Activated CD4-positive, CD25-positive, alpha-beta regulatory T cell treated with anti-CD3 and anti-CD28 coated beads, Interleukin-2, amount 50 U/mL, for 16 hours (primary cell): Measurements from ENCODE around the gene PCDHB9.

Source experiments
- DNase-seq: peaks from one replicate; pipeline ENCODE4 v3.0.0-alpha.2; 2020; ENCODE audit warnings: low read depth, low spot score

Gene PCDHB9

DNA sequence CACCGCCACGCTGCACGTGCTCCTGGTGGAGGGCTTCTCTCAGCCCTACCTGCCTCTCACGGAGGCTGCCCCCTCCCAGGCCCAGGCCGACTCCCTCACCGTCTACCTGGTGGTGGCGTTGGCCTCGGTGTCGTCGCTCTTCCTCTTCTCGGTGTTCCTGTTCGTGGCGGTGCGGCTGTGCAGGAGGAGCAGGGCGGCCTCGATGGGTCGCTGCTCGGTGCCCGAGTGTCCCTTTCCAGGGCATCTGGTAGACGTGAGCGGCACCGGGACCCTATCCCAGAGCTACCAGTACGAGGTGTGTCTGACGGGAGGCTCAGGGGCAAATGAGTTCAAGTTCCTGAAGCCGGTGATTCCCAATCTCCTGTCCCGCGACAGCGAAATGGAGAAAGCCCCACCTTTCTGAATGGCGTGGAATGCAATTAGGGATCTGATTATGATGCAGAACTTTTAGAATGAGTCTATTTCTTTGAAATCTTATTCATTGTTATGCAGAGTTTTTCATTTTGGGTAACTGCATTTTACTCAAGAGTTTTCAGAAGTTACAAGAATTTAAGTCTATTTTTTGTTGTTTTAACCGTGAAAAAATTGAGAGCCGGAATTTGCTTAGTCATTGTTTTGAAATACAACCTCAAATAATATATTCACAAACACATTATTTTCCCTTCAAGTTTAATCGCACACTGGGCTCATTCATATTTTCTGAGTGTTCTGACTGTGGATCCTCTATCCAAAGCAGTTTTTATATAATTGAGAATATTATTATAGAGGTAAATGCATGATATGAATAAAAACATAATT is 49.8 kb downstream of the PCDHB9 start:
- DNase-seq, result no peak
